ENCODE results near the gene BPIFA1.

GRCh38 chr20:33250666-33251065, 14.9 kb downstream of the BPIFA1 start:
- TF ChIP-seq ZNF274 (IDR thresholded peaks at IDR 0.05; ENCODE audit: low read depth, low read length) (no peak), YY1 (IDR thresholded peaks at IDR 0.05; ENCODE audit: insufficient read depth, insufficient read length) (no peak), SUZ12 (IDR thresholded peaks at IDR 0.05; ENCODE audit: extremely low read depth, insufficient read depth, insufficient read length) (no peak)

Data from NT2/D1 (cell line).